ENCODE measurements around the gene PIP4P1.
"Not testable (repeated sequence)": the region's sequence is repeated elsewhere in the genome, so short reads cannot be mapped to it uniquely, and the experiment has no call there.

PIP4P1 gene

GRCh38 chr14:20446889-20447288, 14.3 kb downstream of the PIP4P1 start:
- DNase-seq (ENCODE audit: insufficient read length, low spot score), result no peak
- no peak for FAIRE-seq
- TF ChIP-seq CTCF (IDR thresholded peaks at IDR 0.05; ENCODE audit: insufficient read depth, missing control alignments), result no peak

- FAIRE-seq, result not testable (repeated sequence)
These were observed 17.6 kb downstream of the PIP4P1 start for GRCh38 chr14:20443650-20444049.

GRCh38 chr14:20441461-20441860, 19.8 kb downstream of the PIP4P1 start:
- no peak for DNase-seq (ENCODE audit: insufficient read length, low spot score)
- FAIRE-seq, result no peak
- no peak for TF ChIP-seq CTCF (IDR thresholded peaks at IDR 0.05; ENCODE audit: insufficient read depth, missing control alignments)

More at GRCh38 chr14:20443650-20444049, 17.6 kb downstream of the PIP4P1 start:
- DNase-seq (ENCODE audit: insufficient read length, low spot score), result not testable (repeated sequence)

GRCh38 chr14:20440882-20441281, 20.4 kb downstream of the PIP4P1 start:
- no peak for TF ChIP-seq CTCF (IDR thresholded peaks at IDR 0.05; ENCODE audit: insufficient read depth, missing control alignments)
- DNase-seq (ENCODE audit: insufficient read length, low spot score) (no peak), FAIRE-seq (no peak)

- no peak for FAIRE-seq
These were observed 20.8 kb downstream of the PIP4P1 start for GRCh38 chr14:20440465-20440864.

GRCh38 chr14:20438664-20439063, 22.6 kb downstream of the PIP4P1 start:
- DNase-seq (ENCODE audit: insufficient read length, low spot score) (no peak), FAIRE-seq (no peak)
- no peak for TF ChIP-seq CTCF (IDR thresholded peaks at IDR 0.05; ENCODE audit: insufficient read depth, missing control alignments)

More at GRCh38 chr14:20440465-20440864, 20.8 kb downstream of the PIP4P1 start:
- no peak for DNase-seq (ENCODE audit: insufficient read length, low spot score)
- no peak for TF ChIP-seq CTCF (IDR thresholded peaks at IDR 0.05; ENCODE audit: insufficient read depth, missing control alignments)

GRCh38 chr14:20436363-20436755, 24.9 kb downstream of the PIP4P1 start:
- FAIRE-seq, result no peak

More at GRCh38 chr14:20436363-20436755, 24.9 kb downstream of the PIP4P1 start:
- no peak for TF ChIP-seq CTCF (IDR thresholded peaks at IDR 0.05; ENCODE audit: insufficient read depth, missing control alignments)
- no peak for DNase-seq (ENCODE audit: insufficient read length, low spot score)
